ENCODE data around the gene XYLT1.

Gene XYLT1

GRCh38 chr16:17358355-17358754 lies 112.4 kb downstream of the XYLT1 start:
- Histone ChIP-seq H3K4me3 (no peak overlapping the region), H3K27ac (no peak overlapping the region), H3K9me3 (ENCODE audit: low read depth, low read length) (no peaks in the 10 kb centered on the region), H3K9ac (ENCODE audit: insufficient read length) (no peak overlapping the region), H3K36me3 (ENCODE audit: insufficient read depth, low read length) (no peaks in the 10 kb centered on the region)
- TF ChIP-seq EZH2 (IDR thresholded peaks at IDR 0.05) (no peak), FOXP2 (optimal IDR thresholded peaks at IDR 0.05; ENCODE audit: control extremely low read depth, extremely low read length, insufficient read depth) (no peak), POLR2AphosphoS5 (IDR thresholded peaks at IDR 0.05; ENCODE audit: borderline replicate concordance, low read depth, low read length) (no peak)
- no peak for DNase-seq (ENCODE audit: low read depth, low spot score)

GRCh38 chr16:17357307-17358062 lies 113.3 kb downstream of the XYLT1 start:
- no peaks in the 10 kb centered on the region for H3K36me3 ChIP-seq (ENCODE audit: insufficient read depth, low read length)
- no peak overlapping the region for H3K27ac ChIP-seq
- no peak overlapping the region for H3K9ac ChIP-seq (ENCODE audit: insufficient read length)
- TF ChIP-seq POLR2AphosphoS5 (IDR thresholded peaks at IDR 0.05; ENCODE audit: borderline replicate concordance, low read depth, low read length) (no peak), FOXP2 (optimal IDR thresholded peaks at IDR 0.05; ENCODE audit: control extremely low read depth, extremely low read length, insufficient read depth) (no peak), EZH2 (IDR thresholded peaks at IDR 0.05) (no peak)
- no peak for DNase-seq (ENCODE audit: low read depth, low spot score)
- no peak overlapping the region for H3K4me3 ChIP-seq
- no peaks in the 10 kb centered on the region for H3K9me3 ChIP-seq (ENCODE audit: low read depth, low read length)

DNA sequence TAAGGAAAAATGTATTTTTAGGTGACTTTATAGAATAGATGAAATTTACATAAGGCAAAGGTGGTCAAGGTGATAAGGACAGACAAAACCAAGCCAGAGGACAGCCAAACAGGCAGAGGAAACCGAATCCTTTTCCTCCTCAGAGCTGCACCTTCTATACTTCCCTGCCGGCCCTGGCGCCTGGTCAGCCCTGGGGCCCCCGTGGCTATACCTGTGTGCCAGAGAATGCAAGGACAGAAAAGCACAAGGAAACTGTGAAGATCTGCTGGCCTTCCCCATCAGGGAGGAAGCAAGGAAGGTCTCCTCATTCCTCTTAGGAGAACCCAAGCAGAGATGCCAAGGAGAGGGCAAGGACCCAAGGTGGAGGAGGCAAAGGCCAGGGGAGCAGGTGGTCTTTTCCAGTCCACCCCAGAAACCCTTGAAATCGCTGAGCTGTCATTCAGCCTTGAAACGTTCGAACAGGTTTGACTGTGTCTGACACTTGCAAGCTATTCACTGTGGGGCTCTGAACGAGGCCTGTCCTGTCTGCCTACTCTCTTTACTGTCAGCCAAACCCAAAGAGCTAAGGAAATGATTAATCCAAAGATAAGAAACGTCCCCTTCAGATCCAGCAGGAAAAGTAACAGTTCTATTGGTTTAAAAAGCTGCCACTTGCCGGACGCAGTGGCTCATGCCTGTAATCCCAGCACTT lies 114.4 kb downstream of the XYLT1 start:
- H3K4me3 ChIP-seq, result no peak overlapping the region
- no peak overlapping the region for H3K9ac ChIP-seq (ENCODE audit: insufficient read length)
- H3K36me3 ChIP-seq (ENCODE audit: insufficient read depth, low read length), result no peaks in the 10 kb centered on the region
- no peak overlapping the region for H3K27ac ChIP-seq
- TF ChIP-seq EZH2 (IDR thresholded peaks at IDR 0.05) (no peak), POLR2AphosphoS5 (IDR thresholded peaks at IDR 0.05; ENCODE audit: borderline replicate concordance, low read depth, low read length) (no peak), FOXP2 (optimal IDR thresholded peaks at IDR 0.05; ENCODE audit: control extremely low read depth, extremely low read length, insufficient read depth) (no peak)
- H3K9me3 ChIP-seq (ENCODE audit: low read depth, low read length), result no peaks in the 10 kb centered on the region
- no peak for DNase-seq (ENCODE audit: low read depth, low spot score)

GRCh38 chr16:17354685-17355084 lies 116.1 kb downstream of the XYLT1 start:
- H3K9ac ChIP-seq (ENCODE audit: insufficient read length), result no peak overlapping the region
- no peak for TF ChIP-seq FOXP2 (optimal IDR thresholded peaks at IDR 0.05; ENCODE audit: control extremely low read depth, extremely low read length, insufficient read depth)
- no peak for TF ChIP-seq EZH2 (IDR thresholded peaks at IDR 0.05)
- no peak for TF ChIP-seq POLR2AphosphoS5 (IDR thresholded peaks at IDR 0.05; ENCODE audit: borderline replicate concordance, low read depth, low read length)
- H3K9me3 ChIP-seq (ENCODE audit: low read depth, low read length), result no peaks in the 10 kb centered on the region
- DNase-seq (ENCODE audit: low read depth, low spot score), result no peak
- no peak overlapping the region for H3K4me3 ChIP-seq
- H3K36me3 ChIP-seq (ENCODE audit: insufficient read depth, low read length), result no peaks in the 10 kb centered on the region
- H3K27ac ChIP-seq, result no peak overlapping the region

DNA sequence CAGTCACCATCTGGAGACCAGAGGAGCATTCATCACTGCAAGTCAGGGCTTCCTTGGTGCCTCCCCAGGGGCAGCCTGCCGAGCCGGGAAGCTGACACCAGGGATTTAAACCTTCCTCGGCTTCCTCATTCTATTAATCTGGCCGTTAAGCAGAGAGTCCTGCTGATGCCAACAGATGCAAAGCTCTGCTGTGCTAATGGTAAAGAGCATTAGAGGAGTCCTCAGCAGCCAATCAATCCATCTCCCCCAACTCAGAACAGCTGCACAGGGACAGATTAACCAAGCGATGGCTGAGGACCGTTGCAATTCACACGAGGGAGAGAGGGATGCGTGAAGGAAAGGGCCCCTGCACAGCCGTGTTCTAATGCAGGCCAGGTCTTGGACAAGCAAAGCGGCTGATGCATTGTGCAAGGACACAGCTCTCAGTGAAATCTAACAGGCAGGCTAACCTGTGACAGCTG lies 116.6 kb downstream of the XYLT1 start:
- Histone ChIP-seq H3K9me3 (ENCODE audit: low read depth, low read length) (no peaks in the 10 kb centered on the region), H3K9ac (ENCODE audit: insufficient read length) (no peak overlapping the region), H3K36me3 (ENCODE audit: insufficient read depth, low read length) (no peaks in the 10 kb centered on the region), H3K27ac (no peak overlapping the region), H3K4me3 (no peak overlapping the region)
- no peak for DNase-seq (ENCODE audit: low read depth, low spot score)
- TF ChIP-seq FOXP2 (optimal IDR thresholded peaks at IDR 0.05; ENCODE audit: control extremely low read depth, extremely low read length, insufficient read depth) (no peak), POLR2AphosphoS5 (IDR thresholded peaks at IDR 0.05; ENCODE audit: borderline replicate concordance, low read depth, low read length) (no peak), EZH2 (IDR thresholded peaks at IDR 0.05) (no peak)

- H3K9me3 ChIP-seq (ENCODE audit: low read depth, low read length), result no peaks in the 10 kb centered on the region
- DNase-seq (ENCODE audit: low read depth, low spot score), result no peak
- no peak overlapping the region for H3K4me3 ChIP-seq
- H3K9ac ChIP-seq (ENCODE audit: insufficient read length), result no peak overlapping the region
- no peak overlapping the region for H3K27ac ChIP-seq
- TF ChIP-seq EZH2 (IDR thresholded peaks at IDR 0.05) (no peak), FOXP2 (optimal IDR thresholded peaks at IDR 0.05; ENCODE audit: control extremely low read depth, extremely low read length, insufficient read depth) (no peak), POLR2AphosphoS5 (IDR thresholded peaks at IDR 0.05; ENCODE audit: borderline replicate concordance, low read depth, low read length) (no peak)
- H3K36me3 ChIP-seq (ENCODE audit: insufficient read depth, low read length), result no peaks in the 10 kb centered on the region
Measured at GRCh38 chr16:17353561-17353960, 117.2 kb downstream of the XYLT1 start.

GRCh38 chr16:17351441-17352035 lies 119.2 kb downstream of the XYLT1 start:
- Histone ChIP-seq H3K36me3 (ENCODE audit: insufficient read depth, low read length) (no peaks in the 10 kb centered on the region), H3K4me3 (no peak overlapping the region), H3K27ac (no peak overlapping the region), H3K9me3 (ENCODE audit: low read depth, low read length) (no peaks in the 10 kb centered on the region), H3K9ac (ENCODE audit: insufficient read length) (no peak overlapping the region)
- DNase-seq (ENCODE audit: low read depth, low spot score), result no peak
- TF ChIP-seq EZH2 (IDR thresholded peaks at IDR 0.05) (no peak), POLR2AphosphoS5 (IDR thresholded peaks at IDR 0.05; ENCODE audit: borderline replicate concordance, low read depth, low read length) (no peak), FOXP2 (optimal IDR thresholded peaks at IDR 0.05; ENCODE audit: control extremely low read depth, extremely low read length, insufficient read depth) (no peak)

GRCh38 chr16:17350207-17350606 lies 120.6 kb downstream of the XYLT1 start:
- TF ChIP-seq POLR2AphosphoS5 (IDR thresholded peaks at IDR 0.05; ENCODE audit: borderline replicate concordance, low read depth, low read length) (no peak), FOXP2 (optimal IDR thresholded peaks at IDR 0.05; ENCODE audit: control extremely low read depth, extremely low read length, insufficient read depth) (no peak), EZH2 (IDR thresholded peaks at IDR 0.05) (no peak)
- no peaks in the 10 kb centered on the region for H3K36me3 ChIP-seq (ENCODE audit: insufficient read depth, low read length)
- no peak for DNase-seq (ENCODE audit: low read depth, low spot score)
- no peak overlapping the region for H3K9ac ChIP-seq (ENCODE audit: insufficient read length)
- H3K27ac ChIP-seq, result no peak overlapping the region
- no peak overlapping the region for H3K4me3 ChIP-seq
- H3K9me3 ChIP-seq (ENCODE audit: low read depth, low read length), result no peaks in the 10 kb centered on the region

Data from SK-N-MC (cell line).